ENCODE measurements around the gene MAFG.

MAFG gene

DNA sequence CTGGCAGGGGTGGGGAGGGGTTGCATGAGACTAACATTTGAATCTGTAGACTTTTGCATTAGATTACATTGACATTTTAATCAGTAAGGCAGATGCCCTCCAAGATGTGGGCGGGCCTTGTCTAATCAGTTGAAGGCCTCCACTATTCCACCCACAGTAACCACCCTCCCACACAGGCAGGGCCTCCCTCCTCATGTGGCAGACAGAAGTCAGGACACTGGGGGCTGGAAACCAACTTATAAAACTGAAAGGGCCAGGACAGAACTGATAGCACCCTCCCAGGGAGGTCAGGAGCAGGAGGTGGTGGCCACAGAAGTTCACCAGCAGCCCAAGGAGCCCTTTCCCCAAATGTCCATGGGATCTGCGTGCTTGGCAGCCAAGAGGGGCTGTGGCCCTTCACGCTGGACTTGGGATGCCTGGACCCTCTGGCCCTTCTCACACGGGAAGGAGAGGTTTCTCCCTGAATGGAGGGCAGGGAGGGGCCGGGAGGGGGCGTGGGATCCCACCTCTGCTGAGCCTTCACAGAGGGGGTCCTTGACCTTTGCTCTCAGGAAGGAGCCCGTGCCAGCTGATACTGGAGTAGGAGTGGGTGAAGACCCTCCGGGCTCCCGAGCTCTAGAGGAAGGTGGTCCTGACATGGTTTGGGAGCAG lies 4.9 kb upstream of the MAFG start:
- H3K4me3 ChIP-seq (ENCODE audit: low read depth, low read length): no peak overlapping the region
- H3K27ac ChIP-seq (ENCODE audit: extremely low read depth, low read depth, low read length): no peak overlapping the region
- no peaks in the 10 kb centered on the region; the same call in 1 of the 2 replicates for H3K4me1 ChIP-seq (ENCODE audit: control insufficient read depth, insufficient read depth, low read length)
- H3K36me3 ChIP-seq (ENCODE audit: control insufficient read depth in 2 of 2, insufficient read depth in 1 of 2, low read length in 2 of 2): peaks cover 0 to 13% of the 10 kb centered on the region in 2 experiments; a peak in 1 of 3 replicates
- peak; percentile 32 for TF ChIP-seq GLIS1 (tag by site-specific recombination; IDR thresholded peaks at IDR 0.05)
- no peak for TF ChIP-seq ZNF830 (tag by site-specific recombination; IDR thresholded peaks at IDR 0.05; ENCODE audit: low read depth)
- TF ChIP-seq ZFP37 (tag by site-specific recombination; IDR thresholded peaks at IDR 0.05): no peak
- 0 out of 2 replicates have a peak, but pooled peaks have one; percentile 9 for TF ChIP-seq SP2 (tag by site-specific recombination; IDR thresholded peaks at IDR 0.05)
- TF ChIP-seq ZNF10 (tag by site-specific recombination; IDR thresholded peaks at IDR 0.05): peak; percentile 100
- TF ChIP-seq ZNF221 (tag by site-specific recombination; IDR thresholded peaks at IDR 0.05; ENCODE audit: borderline replicate concordance): no peak
- peak; percentile 91 for TF ChIP-seq EGR2 (tag by site-specific recombination; IDR thresholded peaks at IDR 0.05; ENCODE audit: low read depth)
- peak; percentile 95 for TF ChIP-seq ZFHX2 (tag by site-specific recombination; conservative IDR thresholded peaks at IDR 0.05)
- POLR2A ChIA-PET: interaction anchor here (1.5 kb wide), 1 partner anchor 89 kb away, joined by 4 read pairs; no protein-coding TSS in a partner anchor
- CTCF ChIA-PET: interaction anchor here (1.2 kb wide), 1 partner anchor 87 kb away, joined by 3 read pairs; no protein-coding TSS in a partner anchor
- H3K9me3 ChIP-seq (ENCODE audit: control insufficient read depth, insufficient read depth, low read depth, low read length): no peaks in the 10 kb centered on the region

DNA sequence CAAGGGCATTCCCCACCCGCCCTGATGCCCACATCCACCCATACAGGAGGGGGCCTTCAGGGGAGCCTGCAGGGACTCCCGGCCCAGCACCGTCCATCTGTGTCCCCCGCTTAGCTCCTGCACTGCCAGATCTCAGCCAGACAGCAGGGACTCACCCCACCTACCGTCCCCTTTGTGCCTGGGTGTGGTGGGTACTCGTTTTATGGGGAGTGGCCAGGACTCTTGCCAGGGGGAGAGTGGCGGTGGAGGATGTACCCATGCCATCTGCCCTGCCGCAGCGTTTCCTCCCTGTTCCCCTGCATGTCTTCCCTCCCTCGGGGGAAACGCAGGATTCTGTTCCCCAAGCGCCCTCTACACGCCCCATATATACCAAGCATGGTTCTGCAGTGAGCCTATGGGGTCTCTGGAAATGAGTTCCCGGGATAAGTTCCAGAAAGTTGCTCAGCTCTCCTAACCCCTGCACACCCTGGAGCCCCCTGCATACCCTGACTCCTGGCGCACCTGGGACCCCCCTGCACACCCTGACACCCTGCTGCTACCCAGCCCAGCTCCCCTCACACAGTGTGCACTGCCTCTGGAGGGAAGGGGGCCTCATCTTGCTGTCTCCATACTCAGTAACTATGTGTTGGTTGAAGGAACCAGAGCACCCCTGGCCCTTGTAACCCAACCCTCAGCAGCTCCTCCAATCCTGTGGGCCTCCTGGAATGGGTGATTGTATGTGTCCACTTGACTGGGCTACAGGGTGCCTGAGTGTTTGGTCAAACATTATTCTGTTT lies 4.2 kb upstream of the MAFG start:
- CTCF ChIA-PET: interaction anchor here (0.6 to 1.2 kb wide), 3 partner anchors 28 to 90 kb away, joined by 3 to 4 read pairs (median 4); no protein-coding TSS in a partner anchor
- Histone ChIP-seq H3K36me3 (ENCODE audit: control insufficient read depth in 2 of 2, insufficient read depth in 1 of 2, low read length in 2 of 2) (peaks cover 0 to 13% of the 10 kb centered on the region in 2 experiments; a peak in 1 of 3 replicates), H3K27ac (ENCODE audit: extremely low read depth, low read depth, low read length) (no peak overlapping the region), H3K4me1 (ENCODE audit: control insufficient read depth, insufficient read depth, low read length) (no peaks in the 10 kb centered on the region; the same call in 1 of the 2 replicates), H3K4me3 (ENCODE audit: low read depth, low read length) (no peak overlapping the region), H3K9me3 (ENCODE audit: control insufficient read depth, insufficient read depth, low read depth, low read length) (no peaks in the 10 kb centered on the region)
- TF ChIP-seq PATZ1 (tag by site-specific recombination; IDR thresholded peaks at IDR 0.05): no peak
- no peak for TF ChIP-seq ZSCAN30 (tag by site-specific recombination; IDR thresholded peaks at IDR 0.05)
- no peak for TF ChIP-seq ZNF366 (tag by site-specific recombination; conservative IDR thresholded peaks at IDR 0.05)
- no peak for TF ChIP-seq ZNF707 (tag by site-specific recombination; IDR thresholded peaks at IDR 0.05)
- TF ChIP-seq, protein P1, sequence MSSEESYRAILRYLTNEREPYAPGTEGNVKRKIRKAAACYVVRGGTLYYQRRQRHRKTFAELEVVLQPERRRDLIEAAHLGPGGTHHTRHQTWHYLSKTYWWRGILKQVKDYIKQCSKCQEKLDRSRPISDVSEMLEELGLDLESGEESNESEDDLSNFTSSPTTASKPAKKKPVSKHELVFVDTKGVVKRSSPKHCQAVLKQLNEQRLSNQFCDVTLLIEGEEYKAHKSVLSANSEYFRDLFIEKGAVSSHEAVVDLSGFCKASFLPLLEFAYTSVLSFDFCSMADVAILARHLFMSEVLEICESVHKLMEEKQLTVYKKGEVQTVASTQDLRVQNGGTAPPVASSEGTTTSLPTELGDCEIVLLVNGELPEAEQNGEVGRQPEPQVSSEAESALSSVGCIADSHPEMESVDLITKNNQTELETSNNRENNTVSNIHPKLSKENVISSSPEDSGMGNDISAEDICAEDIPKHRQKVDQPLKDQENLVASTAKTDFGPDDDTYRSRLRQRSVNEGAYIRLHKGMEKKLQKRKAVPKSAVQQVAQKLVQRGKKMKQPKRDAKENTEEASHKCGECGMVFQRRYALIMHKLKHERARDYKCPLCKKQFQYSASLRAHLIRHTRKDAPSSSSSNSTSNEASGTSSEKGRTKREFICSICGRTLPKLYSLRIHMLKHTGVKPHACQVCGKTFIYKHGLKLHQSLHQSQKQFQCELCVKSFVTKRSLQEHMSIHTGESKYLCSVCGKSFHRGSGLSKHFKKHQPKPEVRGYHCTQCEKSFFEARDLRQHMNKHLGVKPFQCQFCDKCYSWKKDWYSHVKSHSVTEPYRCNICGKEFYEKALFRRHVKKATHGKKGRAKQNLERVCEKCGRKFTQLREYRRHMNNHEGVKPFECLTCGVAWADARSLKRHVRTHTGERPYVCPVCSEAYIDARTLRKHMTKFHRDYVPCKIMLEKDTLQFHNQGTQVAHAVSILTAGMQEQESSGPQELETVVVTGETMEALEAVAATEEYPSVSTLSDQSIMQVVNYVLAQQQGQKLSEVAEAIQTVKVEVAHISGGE (tag by site-specific recombination; conservative IDR thresholded peaks at IDR 0.05; ENCODE audit: low read depth): no peak
- POLR2A ChIA-PET: interaction anchor here (0.6 to 1.5 kb wide), 2 partner anchors 19 to 90 kb away, joined by 4 to 5 read pairs; no protein-coding TSS in a partner anchor

DNA sequence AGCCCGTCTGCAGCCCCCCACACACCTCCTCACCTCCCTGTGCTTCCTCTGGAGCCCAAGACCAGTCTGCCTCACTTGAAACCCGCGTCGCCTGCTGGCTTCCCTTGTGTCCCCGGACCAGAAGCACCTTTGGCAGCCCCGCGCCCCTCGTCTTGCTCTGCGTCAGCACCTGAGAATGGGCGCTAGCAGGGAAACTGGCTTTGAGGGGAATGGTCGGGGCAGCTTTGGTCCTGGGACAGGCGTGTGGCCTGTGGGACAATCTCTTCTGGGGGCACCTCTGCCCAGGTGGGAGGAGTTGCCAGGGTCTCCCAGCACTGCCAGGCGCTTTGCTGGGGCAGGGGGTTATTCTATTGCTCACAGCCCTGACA lies 3.6 kb upstream of the MAFG start:
- POLR2A ChIA-PET: interaction anchor here (0.6 to 1.5 kb wide), 2 partner anchors 19 to 90 kb away, joined by 4 to 5 read pairs; no protein-coding TSS in a partner anchor
- peaks cover 1% of the 10 kb centered on the region; the same call in 1 of the 2 replicates for H3K4me1 ChIP-seq (ENCODE audit: control insufficient read depth, insufficient read depth, low read length)
- CTCF ChIA-PET: interaction anchor here (1.0 to 1.1 kb wide), 2 partner anchors 23 to 91 kb away, joined by 4 read pairs; no protein-coding TSS in a partner anchor
- no peak overlapping the region for H3K27ac ChIP-seq (ENCODE audit: extremely low read depth, low read depth, low read length)
- H3K9me3 ChIP-seq (ENCODE audit: control insufficient read depth, insufficient read depth, low read depth, low read length): no peaks in the 10 kb centered on the region
- peaks cover 0 to 13% of the 10 kb centered on the region in 2 experiments; a peak in 1 of 3 replicates for H3K36me3 ChIP-seq (ENCODE audit: control insufficient read depth in 2 of 2, insufficient read depth in 1 of 2, low read length in 2 of 2)
- no peak overlapping the region for H3K4me3 ChIP-seq (ENCODE audit: low read depth, low read length)
- TF ChIP-seq ZXDB (tag by site-specific recombination; IDR thresholded peaks at IDR 0.05) (no peak), ZNF777 (tag by site-specific recombination; IDR thresholded peaks at IDR 0.05; ENCODE audit: borderline replicate concordance) (no peak), ZNF292 (tag by site-specific recombination; IDR thresholded peaks at IDR 0.05; ENCODE audit: borderline replicate concordance, low read depth) (no peak), ZNF248 (tag by site-specific recombination; IDR thresholded peaks at IDR 0.05) (no peak), ZNF423 (tag by site-specific recombination; IDR thresholded peaks at IDR 0.05) (no peak), ZNF530 (tag by site-specific recombination; IDR thresholded peaks at IDR 0.05; ENCODE audit: low read depth) (no peak), ELK4 (IDR thresholded peaks at IDR 0.05; ENCODE audit: borderline replicate concordance, low read depth, low read length) (no peak), KLF7 (tag by site-specific recombination; IDR thresholded peaks at IDR 0.05; ENCODE audit: borderline replicate concordance) (no peak), ZNF146 (tag by site-specific recombination; IDR thresholded peaks at IDR 0.05) (no peak), ZNF510 (tag by site-specific recombination; IDR thresholded peaks at IDR 0.05; ENCODE audit: insufficient replicate concordance) (no peak), ZNF830 (tag by site-specific recombination; IDR thresholded peaks at IDR 0.05; ENCODE audit: low read depth) (no peak)
